ENCODE data around the gene REPIN1. TPM values are rescaled to one million over a fixed set of nuclear protein-coding genes. Genes with fewer than 3 reads are reported as not detected.

The REPIN1 gene
- total RNA-seq, 1 experiment from 2014 or later, result 106 TPM

DNA sequence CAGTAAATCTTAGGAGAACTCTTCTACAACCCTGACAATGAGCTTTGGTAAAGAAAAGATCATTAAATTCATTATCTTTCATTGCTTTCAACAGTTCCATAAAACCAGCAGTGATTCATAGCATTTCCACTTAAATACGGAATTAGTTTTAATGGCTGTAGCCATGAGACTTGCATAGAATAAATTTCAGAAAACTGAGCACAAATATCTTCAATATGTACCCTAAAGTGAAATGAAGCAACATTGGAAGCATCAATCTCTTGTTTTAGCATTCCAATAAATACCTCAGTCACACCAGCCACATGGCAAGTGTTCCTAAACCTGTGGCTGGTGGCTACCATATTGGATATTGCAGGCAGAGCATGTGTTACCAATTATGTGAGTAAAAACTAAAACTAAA, 23.6 kb upstream of the REPIN1 start:
- no peaks in the 10 kb centered on the region for H3K4me1 ChIP-seq (ENCODE audit: control insufficient read depth in 1 of 2, insufficient read depth in 2 of 2, low read length in 2 of 2)
- intact Hi-C loops (cut with micrococcal nuclease), result no loop called here
- no peaks in the 10 kb centered on the region for H3K9me3 ChIP-seq (ENCODE audit: control insufficient read depth in 1 of 2, insufficient read depth in 1 of 2, low read depth in 1 of 2, low read length in 2 of 2)
- no TSS peak for BruUV-seq (replicated peaks)
- H3K4me3 ChIP-seq (replicated peaks in 1 of 2; ENCODE audit: low read depth in 1 of 2, low read length in 2 of 2), result no peak overlapping the region
- no peak overlapping the region for H3K4me2 ChIP-seq (ENCODE audit: low read length)
- no peak overlapping the region for H3K27ac ChIP-seq (ENCODE audit: low read depth, low read length)
- no peaks in the 10 kb centered on the region for H3K79me2 ChIP-seq (ENCODE audit: insufficient read depth, low read length)
- DNase-seq (ENCODE audit: low read depth, low spot score) (no peak), ATAC-seq (no peak)
- POLR2A ChIA-PET, result no interaction called here
- H3K9me2 ChIP-seq (ENCODE audit: insufficient read depth), result no peaks in the 10 kb centered on the region
- no peak overlapping the region for H3K9ac ChIP-seq (ENCODE audit: low read length)
- TF ChIP-seq, protein P1, sequence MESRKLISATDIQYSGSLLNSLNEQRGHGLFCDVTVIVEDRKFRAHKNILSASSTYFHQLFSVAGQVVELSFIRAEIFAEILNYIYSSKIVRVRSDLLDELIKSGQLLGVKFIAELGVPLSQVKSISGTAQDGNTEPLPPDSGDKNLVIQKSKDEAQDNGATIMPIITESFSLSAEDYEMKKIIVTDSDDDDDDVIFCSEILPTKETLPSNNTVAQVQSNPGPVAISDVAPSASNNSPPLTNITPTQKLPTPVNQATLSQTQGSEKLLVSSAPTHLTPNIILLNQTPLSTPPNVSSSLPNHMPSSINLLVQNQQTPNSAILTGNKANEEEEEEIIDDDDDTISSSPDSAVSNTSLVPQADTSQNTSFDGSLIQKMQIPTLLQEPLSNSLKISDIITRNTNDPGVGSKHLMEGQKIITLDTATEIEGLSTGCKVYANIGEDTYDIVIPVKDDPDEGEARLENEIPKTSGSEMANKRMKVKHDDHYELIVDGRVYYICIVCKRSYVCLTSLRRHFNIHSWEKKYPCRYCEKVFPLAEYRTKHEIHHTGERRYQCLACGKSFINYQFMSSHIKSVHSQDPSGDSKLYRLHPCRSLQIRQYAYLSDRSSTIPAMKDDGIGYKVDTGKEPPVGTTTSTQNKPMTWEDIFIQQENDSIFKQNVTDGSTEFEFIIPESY (IDR thresholded peaks at IDR 0.05; ENCODE audit: extremely low read depth, insufficient replicate concordance, low read length), result no peak
- no peak for TF ChIP-seq EZH2 (IDR thresholded peaks at IDR 0.05)
- no peak for TF ChIP-seq POLR2A (IDR thresholded peaks at IDR 0.05; ENCODE audit: borderline replicate concordance, extremely low read depth, insufficient read depth, insufficient read length)
- TF ChIP-seq, protein P2, sequence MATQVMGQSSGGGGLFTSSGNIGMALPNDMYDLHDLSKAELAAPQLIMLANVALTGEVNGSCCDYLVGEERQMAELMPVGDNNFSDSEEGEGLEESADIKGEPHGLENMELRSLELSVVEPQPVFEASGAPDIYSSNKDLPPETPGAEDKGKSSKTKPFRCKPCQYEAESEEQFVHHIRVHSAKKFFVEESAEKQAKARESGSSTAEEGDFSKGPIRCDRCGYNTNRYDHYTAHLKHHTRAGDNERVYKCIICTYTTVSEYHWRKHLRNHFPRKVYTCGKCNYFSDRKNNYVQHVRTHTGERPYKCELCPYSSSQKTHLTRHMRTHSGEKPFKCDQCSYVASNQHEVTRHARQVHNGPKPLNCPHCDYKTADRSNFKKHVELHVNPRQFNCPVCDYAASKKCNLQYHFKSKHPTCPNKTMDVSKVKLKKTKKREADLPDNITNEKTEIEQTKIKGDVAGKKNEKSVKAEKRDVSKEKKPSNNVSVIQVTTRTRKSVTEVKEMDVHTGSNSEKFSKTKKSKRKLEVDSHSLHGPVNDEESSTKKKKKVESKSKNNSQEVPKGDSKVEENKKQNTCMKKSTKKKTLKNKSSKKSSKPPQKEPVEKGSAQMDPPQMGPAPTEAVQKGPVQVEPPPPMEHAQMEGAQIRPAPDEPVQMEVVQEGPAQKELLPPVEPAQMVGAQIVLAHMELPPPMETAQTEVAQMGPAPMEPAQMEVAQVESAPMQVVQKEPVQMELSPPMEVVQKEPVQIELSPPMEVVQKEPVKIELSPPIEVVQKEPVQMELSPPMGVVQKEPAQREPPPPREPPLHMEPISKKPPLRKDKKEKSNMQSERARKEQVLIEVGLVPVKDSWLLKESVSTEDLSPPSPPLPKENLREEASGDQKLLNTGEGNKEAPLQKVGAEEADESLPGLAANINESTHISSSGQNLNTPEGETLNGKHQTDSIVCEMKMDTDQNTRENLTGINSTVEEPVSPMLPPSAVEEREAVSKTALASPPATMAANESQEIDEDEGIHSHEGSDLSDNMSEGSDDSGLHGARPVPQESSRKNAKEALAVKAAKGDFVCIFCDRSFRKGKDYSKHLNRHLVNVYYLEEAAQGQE (IDR thresholded peaks at IDR 0.05; ENCODE audit: low read depth), result no peak
- TF ChIP-seq SIN3A (IDR thresholded peaks at IDR 0.05; ENCODE audit: low read depth), result no peak
- TF ChIP-seq, protein P3, sequence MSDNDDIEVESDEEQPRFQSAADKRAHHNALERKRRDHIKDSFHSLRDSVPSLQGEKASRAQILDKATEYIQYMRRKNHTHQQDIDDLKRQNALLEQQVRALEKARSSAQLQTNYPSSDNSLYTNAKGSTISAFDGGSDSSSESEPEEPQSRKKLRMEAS (IDR thresholded peaks at IDR 0.05), result no peak
- TF ChIP-seq TCF7L2 (IDR thresholded peaks at IDR 0.05; ENCODE audit: borderline replicate concordance, extremely low read depth, insufficient read depth, insufficient read length), result no peak
- no peak for TF ChIP-seq FOSL1 (IDR thresholded peaks at IDR 0.05; ENCODE audit: low read depth)
- H3K36me3 ChIP-seq (ENCODE audit: control insufficient read depth in 1 of 2, insufficient read depth in 2 of 2, low read length in 2 of 2), result no peaks in the 10 kb centered on the region
- RAD21 ChIA-PET (ENCODE audit: low non-redundant PET in 1 of 2, low total read pairs in 2 of 2, uncharacterized antibody in 2 of 2, unreplicated experiment in 2 of 2), result no interaction called here
- H4K20me1 ChIP-seq (ENCODE audit: insufficient read depth), result no peaks in the 10 kb centered on the region
- no peaks in the 10 kb centered on the region for H3K27me3 ChIP-seq (ENCODE audit: insufficient read depth, low read length)
- H2AFZ ChIP-seq (ENCODE audit: low read depth, low read length, poor library complexity, severe bottlenecking), result no peak overlapping the region
- CTCF ChIA-PET, result no interaction called here
